T-helper 2 cell treated with Interferon-gamma antibody and Interleukin-4, amounts not matched to agents 5 μg/mL and 100 μg/mL, for 36 hours (primary cell): Measurements from ENCODE around the gene ABCC10.
"Not testable (repeated sequence)": the region's sequence is repeated elsewhere in the genome, so short reads cannot be mapped to it uniquely, and the experiment has no call there.

Experiments
- DNase-seq: peaks from one replicate; pipeline ENCODE4 v3.0.0; 2021; ENCODE audit warnings: low spot score
- H3K27ac Mint-ChIP-seq: one replicate; pipeline ENCODE4 v1.8.0; 2021; ENCODE audit warnings: mild to moderate bottlenecking, mixed read lengths
- H3K27me3 Mint-ChIP-seq: one replicate; pipeline ENCODE4 v1.8.0; 2021; ENCODE audit warnings: low read depth, mixed read lengths
- H3K36me3 Mint-ChIP-seq: one replicate; pipeline ENCODE4 v1.8.0; 2021; ENCODE audit warnings: low read depth, mixed read lengths
- H3K4me1 Mint-ChIP-seq: one replicate; pipeline ENCODE4 v1.8.0; 2021; ENCODE audit warnings: low read depth, mixed read lengths
- H3K4me3 Mint-ChIP-seq: one replicate; pipeline ENCODE4 v1.8.0; 2022; ENCODE audit warnings: mild to moderate bottlenecking, moderate library complexity, mixed read lengths
- H3K9me3 Mint-ChIP-seq: one replicate; pipeline ENCODE4 v1.8.0; 2021; ENCODE audit warnings: mixed read lengths

Gene ABCC10

DNA sequence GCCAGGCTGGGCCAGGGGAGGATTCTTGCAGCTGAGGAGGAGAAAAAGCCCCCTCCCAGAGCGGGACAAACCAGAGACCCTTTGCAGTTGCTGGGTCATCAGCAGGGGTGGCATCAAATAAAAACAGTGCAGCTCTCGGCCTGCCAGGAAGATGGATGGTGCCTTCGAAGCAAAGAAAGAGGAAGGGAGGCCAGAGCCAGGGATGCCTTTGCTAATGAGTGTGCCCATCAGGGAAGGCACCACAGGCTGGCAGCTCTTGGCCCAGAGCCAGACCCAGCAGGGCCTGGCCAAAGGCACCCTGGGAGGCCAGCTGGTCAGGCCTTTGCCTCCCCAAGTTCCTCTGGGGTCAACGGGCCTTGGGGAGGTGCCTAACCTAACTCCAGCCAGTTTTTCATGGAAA lies 31.6 kb upstream of the ABCC10 start:
- Mint-ChIP-seq H3K36me3 (no peaks in the 10 kb centered on the region), H3K27me3 (peaks cover 51% of the 10 kb centered on the region), H3K9me3 (no peaks in the 10 kb centered on the region), H3K4me3 (no peak overlapping the region), H3K4me1 (peaks cover 12% of the 10 kb centered on the region), H3K27ac (no peak overlapping the region)
- DNase-seq: no peak

DNA sequence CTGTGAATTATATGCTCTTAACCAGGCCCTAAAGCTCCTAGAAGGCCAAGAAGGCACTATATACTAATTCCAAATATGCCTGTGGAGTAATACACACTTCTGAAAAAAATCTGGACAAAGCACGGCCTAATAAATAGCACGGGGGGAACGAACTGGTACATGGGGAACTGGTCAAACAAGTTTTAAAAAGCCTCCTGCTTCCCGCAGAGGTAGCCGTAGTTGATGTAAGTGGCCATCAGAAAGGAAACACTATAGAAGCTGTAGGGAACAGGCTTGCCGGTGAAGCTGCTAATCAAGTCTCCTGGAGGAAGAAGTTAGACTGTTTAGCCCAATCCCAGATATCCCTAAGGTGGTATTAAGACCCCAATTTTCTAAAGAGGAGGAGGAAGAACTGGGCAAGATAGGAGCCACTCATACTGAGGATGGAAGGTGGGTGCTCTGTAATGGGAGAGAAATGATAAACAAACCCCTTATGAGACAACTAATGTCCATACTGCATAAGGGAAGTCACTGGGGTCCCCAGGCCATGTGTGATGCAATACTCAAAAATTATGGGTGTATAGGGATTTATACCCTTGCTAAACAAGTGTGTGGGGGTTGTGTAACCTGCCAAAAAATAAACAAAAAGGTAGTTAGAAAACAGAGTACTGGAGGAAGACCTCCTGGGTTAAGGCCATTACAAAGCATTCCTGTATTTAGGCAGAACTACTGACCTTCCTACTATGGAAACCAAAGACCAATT lies 30.8 kb upstream of the ABCC10 start:
- H3K27me3 Mint-ChIP-seq: peaks cover 45% of the 10 kb centered on the region
- no peak overlapping the region for H3K27ac Mint-ChIP-seq
- no peaks in the 10 kb centered on the region for H3K36me3 Mint-ChIP-seq
- H3K9me3 Mint-ChIP-seq: no peaks in the 10 kb centered on the region
- H3K4me3 Mint-ChIP-seq: no peak overlapping the region
- peaks cover 4% of the 10 kb centered on the region for H3K4me1 Mint-ChIP-seq
- no peak for DNase-seq

DNA sequence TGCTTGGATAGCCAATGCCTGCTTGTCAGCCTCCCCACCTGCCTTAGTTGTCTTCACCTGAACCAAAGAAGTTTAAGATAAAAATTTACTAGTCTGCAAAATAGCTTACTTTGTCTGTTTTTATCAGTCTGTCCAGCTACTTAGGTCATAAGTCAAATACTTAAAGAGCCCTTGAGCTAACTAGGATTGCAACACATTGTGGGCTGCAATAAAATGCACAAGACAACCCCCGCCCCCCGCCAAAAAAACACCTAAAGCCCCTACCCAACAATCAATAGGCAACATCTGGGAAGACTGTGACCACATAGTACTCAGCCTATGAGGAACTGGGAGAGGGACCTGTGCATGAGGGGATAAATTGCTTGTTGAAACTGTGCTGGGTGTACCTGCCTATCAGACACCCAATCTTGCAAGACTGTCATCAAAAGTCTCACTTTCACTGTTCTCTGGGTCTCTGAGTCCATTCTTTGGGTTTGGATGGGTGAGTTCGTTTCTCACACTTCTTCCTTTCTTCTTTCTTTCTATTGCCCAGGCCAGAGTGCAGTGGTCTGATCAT lies 27.3 kb upstream of the ABCC10 start:
- Mint-ChIP-seq H3K4me1 (peaks cover 2% of the 10 kb centered on the region), H3K4me3 (no peak overlapping the region), H3K36me3 (no peaks in the 10 kb centered on the region), H3K27ac (no peak overlapping the region), H3K9me3 (no peaks in the 10 kb centered on the region), H3K27me3 (peaks cover 25% of the 10 kb centered on the region)
- DNase-seq: no peak

GRCh38 chr6:43401730-43402129 lies 25.6 kb upstream of the ABCC10 start:
- Mint-ChIP-seq H3K27me3 (peaks cover 30% of the 10 kb centered on the region), H3K27ac (no peak overlapping the region), H3K36me3 (no peaks in the 10 kb centered on the region), H3K4me3 (no peak overlapping the region), H3K9me3 (no peaks in the 10 kb centered on the region), H3K4me1 (peaks cover 2% of the 10 kb centered on the region)
- no peak for DNase-seq

DNA sequence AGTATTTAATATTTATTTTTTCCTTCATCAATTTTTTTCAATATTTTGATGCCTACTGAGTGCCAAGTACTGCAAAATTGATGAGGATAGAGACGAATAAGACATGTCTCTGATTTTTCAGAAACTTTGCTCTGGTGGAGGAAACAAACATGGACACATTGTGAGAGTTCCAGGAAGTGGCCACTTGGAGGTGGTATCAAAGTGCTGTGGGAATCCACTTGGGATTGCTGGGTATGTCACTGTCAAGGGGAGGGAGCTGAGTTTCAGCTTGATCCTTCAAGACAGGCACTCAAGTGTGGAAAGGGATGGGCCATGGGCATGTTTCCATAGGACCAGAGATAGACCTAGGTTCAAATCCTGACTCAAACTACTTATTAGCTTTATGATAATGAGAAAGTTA lies 24.5 kb upstream of the ABCC10 start:
- Mint-ChIP-seq H3K27me3 (peaks cover 34% of the 10 kb centered on the region), H3K27ac (no peak overlapping the region), H3K4me1 (peaks cover 1% of the 10 kb centered on the region), H3K9me3 (no peaks in the 10 kb centered on the region), H3K4me3 (no peak overlapping the region), H3K36me3 (no peaks in the 10 kb centered on the region)
- DNase-seq: no peak

GRCh38 chr6:43405354-43405753 lies 22.0 kb upstream of the ABCC10 start:
- no peaks in the 10 kb centered on the region for H3K4me1 Mint-ChIP-seq
- H3K27me3 Mint-ChIP-seq: peaks cover 32% of the 10 kb centered on the region
- H3K4me3 Mint-ChIP-seq: no peak overlapping the region
- H3K36me3 Mint-ChIP-seq: no peaks in the 10 kb centered on the region
- DNase-seq: no peak
- no peak overlapping the region for H3K27ac Mint-ChIP-seq
- no peaks in the 10 kb centered on the region for H3K9me3 Mint-ChIP-seq

GRCh38 chr6:43407296-43407695 lies 20.0 kb upstream of the ABCC10 start:
- H3K36me3 Mint-ChIP-seq: no peaks in the 10 kb centered on the region
- DNase-seq: no peak
- peaks cover 32% of the 10 kb centered on the region for H3K27me3 Mint-ChIP-seq
- no peaks in the 10 kb centered on the region for H3K9me3 Mint-ChIP-seq
- H3K4me3 Mint-ChIP-seq: no peak overlapping the region
- H3K27ac Mint-ChIP-seq: no peak overlapping the region
- no peaks in the 10 kb centered on the region for H3K4me1 Mint-ChIP-seq

GRCh38 chr6:43408259-43408658 lies 19.1 kb upstream of the ABCC10 start:
- H3K4me1 Mint-ChIP-seq: no peaks in the 10 kb centered on the region
- H3K27me3 Mint-ChIP-seq: peaks cover 29% of the 10 kb centered on the region
- H3K36me3 Mint-ChIP-seq: no peaks in the 10 kb centered on the region
- H3K27ac Mint-ChIP-seq: no peak overlapping the region
- no peak for DNase-seq
- no peak overlapping the region for H3K4me3 Mint-ChIP-seq
- no peaks in the 10 kb centered on the region for H3K9me3 Mint-ChIP-seq

DNA sequence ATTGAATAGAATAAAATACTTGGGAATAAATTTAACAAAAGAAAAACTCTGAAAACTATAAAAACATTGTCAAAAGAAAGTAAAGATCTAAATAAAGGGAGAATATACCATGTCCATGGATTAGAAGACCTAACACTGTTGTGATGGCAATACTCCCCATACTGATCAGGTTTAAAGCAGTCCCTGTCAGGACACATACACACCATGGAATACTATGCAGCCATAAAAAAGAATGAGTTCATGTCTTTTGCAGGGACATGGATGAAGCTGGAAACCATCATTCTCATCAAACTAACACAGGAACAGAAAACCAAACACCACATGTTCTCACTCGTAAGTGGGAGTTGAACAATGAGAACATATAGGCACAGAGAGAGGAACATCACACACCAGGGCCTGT lies 16.6 kb upstream of the ABCC10 start:
- H3K27ac Mint-ChIP-seq, H3K9me3 Mint-ChIP-seq, H3K4me3 Mint-ChIP-seq, DNase-seq, H3K4me1 Mint-ChIP-seq, H3K36me3 Mint-ChIP-seq: not testable (repeated sequence)
- peaks cover 15% of the 10 kb centered on the region for H3K27me3 Mint-ChIP-seq

DNA sequence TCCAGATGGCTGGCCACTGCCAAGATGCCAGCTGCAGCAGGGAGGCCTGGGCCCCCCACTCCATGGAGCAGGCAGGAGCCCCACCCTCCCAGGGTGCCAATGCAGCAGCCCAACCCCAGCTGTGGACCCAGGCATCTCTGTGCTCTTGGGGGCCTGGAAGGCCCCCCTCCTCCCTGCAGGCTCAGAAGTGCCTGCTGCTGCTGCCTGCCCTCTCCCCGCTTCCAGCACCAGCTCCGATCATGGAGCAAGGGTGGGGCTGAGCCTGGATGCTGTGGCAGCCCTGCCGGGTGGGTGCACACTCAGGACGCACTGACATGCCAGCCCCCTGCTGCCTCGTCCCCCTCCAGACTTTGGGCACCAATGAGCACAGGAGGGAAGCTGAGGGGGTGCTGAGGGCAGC lies 14.8 kb upstream of the ABCC10 start:
- no peak overlapping the region for H3K27ac Mint-ChIP-seq
- no peaks in the 10 kb centered on the region for H3K4me1 Mint-ChIP-seq
- no peaks in the 10 kb centered on the region for H3K9me3 Mint-ChIP-seq
- H3K4me3 Mint-ChIP-seq: no peak overlapping the region
- peaks cover 15% of the 10 kb centered on the region for H3K27me3 Mint-ChIP-seq
- no peaks in the 10 kb centered on the region for H3K36me3 Mint-ChIP-seq
- DNase-seq: no peak

DNA sequence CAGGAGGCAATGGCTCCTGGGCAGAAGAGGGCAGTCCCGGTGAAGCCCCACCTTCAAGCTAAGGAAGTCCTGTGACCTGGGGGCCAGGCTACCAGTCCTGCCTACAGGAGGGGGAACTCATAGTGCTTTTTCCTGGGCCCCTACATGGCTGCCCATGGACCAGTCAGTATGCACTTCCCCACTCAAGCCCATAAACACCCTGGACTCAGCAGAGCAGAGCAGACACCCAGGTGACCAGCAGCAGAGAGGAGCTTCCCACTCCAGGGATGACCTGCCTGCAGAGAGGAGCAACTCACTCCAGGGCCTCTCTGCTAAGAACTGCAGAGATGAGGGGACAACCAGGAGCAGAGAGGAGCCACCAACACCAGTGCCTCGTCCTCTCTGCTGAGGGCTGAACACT lies 14.3 kb upstream of the ABCC10 start:
- no peaks in the 10 kb centered on the region for H3K9me3 Mint-ChIP-seq
- H3K4me1 Mint-ChIP-seq: no peaks in the 10 kb centered on the region
- DNase-seq: no peak
- H3K27ac Mint-ChIP-seq: no peak overlapping the region
- no peaks in the 10 kb centered on the region for H3K36me3 Mint-ChIP-seq
- H3K4me3 Mint-ChIP-seq: no peak overlapping the region
- peaks cover 19% of the 10 kb centered on the region for H3K27me3 Mint-ChIP-seq

GRCh38 chr6:43415275-43415674 lies 12.1 kb upstream of the ABCC10 start:
- H3K36me3 Mint-ChIP-seq, H3K4me1 Mint-ChIP-seq, H3K4me3 Mint-ChIP-seq, H3K9me3 Mint-ChIP-seq, DNase-seq, H3K27ac Mint-ChIP-seq: not testable (repeated sequence)
- peaks cover 20% of the 10 kb centered on the region for H3K27me3 Mint-ChIP-seq

DNA sequence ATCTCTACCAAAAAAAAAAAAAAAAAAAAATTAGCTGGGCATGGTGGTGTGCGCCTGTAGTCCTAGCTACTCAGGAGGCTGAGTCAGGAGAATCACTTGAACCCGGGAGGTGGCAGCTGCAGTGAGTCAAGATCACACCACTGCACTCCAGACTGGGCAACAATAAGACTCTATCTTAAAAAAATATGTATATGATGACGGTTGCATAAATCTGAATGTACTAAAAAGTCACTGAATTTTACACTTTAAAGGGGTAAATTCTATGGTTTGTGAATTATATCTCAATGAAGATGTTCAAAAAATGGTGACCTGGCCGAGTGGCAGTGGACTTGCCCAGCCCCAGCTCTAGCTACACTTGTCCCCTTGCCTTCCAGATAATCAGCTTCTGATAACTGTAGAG lies 10.4 kb upstream of the ABCC10 start:
- H3K4me1 Mint-ChIP-seq: no peaks in the 10 kb centered on the region

GRCh38 chr6:43420012-43420709 lies 7.2 kb upstream of the ABCC10 start:
- Mint-ChIP-seq H3K4me3 (no peak overlapping the region), H3K36me3 (no peaks in the 10 kb centered on the region), H3K27me3 (peaks cover 19% of the 10 kb centered on the region), H3K9me3 (no peaks in the 10 kb centered on the region), H3K27ac (no peak overlapping the region), H3K4me1 (no peaks in the 10 kb centered on the region)
- no peak for DNase-seq

More for the DNA sequence above, 10.4 kb upstream of the ABCC10 start:
- Mint-ChIP-seq H3K27ac (no peak overlapping the region), H3K27me3 (peaks cover 16% of the 10 kb centered on the region), H3K36me3 (no peaks in the 10 kb centered on the region), H3K4me3 (no peak overlapping the region), H3K9me3 (no peaks in the 10 kb centered on the region)
- DNase-seq: no peak
